HG03103 (cell line): ENCODE data around the gene FJX1.
"Not testable (repeated sequence)": the region's sequence is repeated elsewhere in the genome, so short reads cannot be mapped to it uniquely, and the experiment has no call there.

Experiments used
- ATAC-seq: cut with Tn5 transposase; IDR thresholded peaks from one replicate; pipeline ENCODE4 v1.9.1; 2021; ENCODE audit warnings: low read depth; ENCODE audit not compliant: unreplicated experiment

Gene FJX1

GRCh38 chr11:35629914-35630313, 11.7 kb downstream of the FJX1 start:
- ATAC-seq = no peak

GRCh38 chr11:35631891-35632290, 13.6 kb downstream of the FJX1 start:
- no peak for ATAC-seq

- no peak for ATAC-seq
Measured at GRCh38 chr11:35632301-35632700, 14.0 kb downstream of the FJX1 start.

GRCh38 chr11:35633827-35634423, 15.7 kb downstream of the FJX1 start:
- no peak for ATAC-seq

- no peak for ATAC-seq
Measured at GRCh38 chr11:35635933-35636332, 17.7 kb downstream of the FJX1 start.

DNA sequence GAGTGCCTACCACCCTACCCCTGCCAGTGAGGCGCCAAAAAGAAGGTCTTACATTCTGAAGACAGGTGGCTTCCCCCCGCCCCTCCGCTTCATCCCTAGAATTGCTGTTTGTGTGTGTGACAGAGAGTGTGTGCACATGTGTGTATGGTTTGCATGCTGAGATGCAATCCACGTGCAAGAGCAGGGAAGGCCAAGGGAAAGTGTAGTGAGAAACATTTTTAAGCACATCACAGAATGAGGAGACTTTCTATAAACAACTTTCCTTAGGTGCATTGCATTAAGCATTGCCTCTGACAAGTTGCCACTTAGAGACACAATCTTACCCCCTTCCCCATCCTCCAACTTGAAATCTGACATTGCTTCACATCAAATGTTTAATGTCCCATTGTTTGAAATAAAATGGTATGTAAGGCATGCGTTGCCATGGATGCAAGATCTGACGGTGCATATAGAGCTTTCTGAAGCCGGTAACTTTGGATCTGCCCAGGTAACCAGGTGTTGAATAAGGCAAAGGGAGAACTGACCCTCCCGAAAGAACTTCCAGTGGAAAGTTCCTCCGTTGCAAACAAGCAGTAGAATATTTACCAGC, 21.4 kb downstream of the FJX1 start:
- no peak for ATAC-seq

GRCh38 chr11:35641171-35641897, 23.1 kb downstream of the FJX1 start:
- ATAC-seq = no peak

GRCh38 chr11:35641964-35642363, 23.7 kb downstream of the FJX1 start:
- ATAC-seq = no peak

DNA sequence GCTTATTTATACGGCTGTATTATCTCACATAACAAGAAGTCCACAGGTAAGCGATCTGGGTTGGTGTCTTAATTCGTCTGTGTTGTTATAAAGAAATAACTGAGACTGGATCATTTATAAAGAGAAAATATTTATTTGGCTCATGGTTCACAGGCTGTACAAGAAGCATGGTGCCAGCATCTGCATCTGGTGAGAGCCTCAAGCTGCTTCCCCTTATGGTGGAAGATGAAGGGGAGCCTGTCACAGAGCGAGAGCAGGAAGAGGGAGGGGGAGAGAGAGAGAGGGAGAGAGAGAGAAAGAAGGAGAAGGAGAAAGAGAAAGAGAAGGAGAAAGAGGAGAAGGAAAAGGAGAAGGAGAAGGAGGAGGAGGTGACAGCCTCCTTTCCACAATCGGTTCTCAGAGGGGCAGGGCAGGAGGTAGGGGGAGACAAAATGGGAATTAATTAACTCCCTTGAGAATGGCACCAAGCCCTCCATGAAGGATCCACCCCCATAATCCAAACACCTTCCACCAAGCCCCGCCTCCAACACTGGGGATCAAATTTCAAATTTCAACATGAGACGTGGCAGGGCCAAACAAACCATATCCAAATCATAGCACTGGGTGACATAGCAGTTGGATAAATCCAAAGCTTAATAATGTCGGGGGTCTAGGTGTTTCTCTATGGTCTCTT, 29.3 kb downstream of the FJX1 start:
- no peak for ATAC-seq

- no peak for ATAC-seq
Measured at GRCh38 chr11:35650006-35650405, 31.7 kb downstream of the FJX1 start.

DNA sequence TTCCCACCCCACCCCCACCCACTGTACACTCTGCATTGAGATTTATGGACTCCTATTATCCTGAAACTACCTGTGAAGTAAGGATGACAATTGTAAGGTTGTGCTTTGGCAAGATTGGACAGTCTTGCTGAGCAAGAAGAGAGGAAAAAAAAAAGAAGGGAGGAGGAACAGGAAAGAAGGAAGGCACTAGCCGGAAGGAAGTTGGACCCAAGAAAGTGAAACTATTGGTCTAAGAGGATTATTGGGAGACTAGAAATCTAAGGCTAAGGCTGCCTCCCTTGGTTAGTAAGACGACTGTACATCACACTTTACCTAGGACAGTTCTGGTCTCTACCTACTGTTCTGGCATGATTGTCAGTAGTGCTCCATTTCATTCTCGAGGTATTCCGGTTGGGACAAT, 32.2 kb downstream of the FJX1 start:
- no peak for ATAC-seq

GRCh38 chr11:35651263-35651662, 33.0 kb downstream of the FJX1 start:
- no peak for ATAC-seq

GRCh38 chr11:35652786-35653185, 34.5 kb downstream of the FJX1 start:
- ATAC-seq = not testable (repeated sequence)

DNA sequence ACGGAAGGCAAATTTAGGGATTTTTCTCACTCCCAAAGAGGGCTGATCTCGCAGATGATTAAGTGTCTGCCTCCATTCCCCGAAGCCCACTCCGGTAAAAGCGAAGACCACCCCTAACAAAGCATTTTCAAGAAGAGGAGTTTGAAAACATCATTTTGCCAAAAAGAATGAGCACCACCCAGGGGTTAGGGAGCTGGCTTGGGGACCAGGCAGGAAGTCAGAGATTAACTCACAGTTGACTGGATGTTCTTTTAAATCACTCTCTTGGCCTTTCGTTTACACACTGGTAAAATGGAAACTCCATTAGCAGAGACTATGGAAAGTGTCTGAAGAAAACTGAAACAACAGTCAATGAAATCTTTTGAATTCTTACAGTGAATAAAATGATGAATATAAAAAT, 36.5 kb downstream of the FJX1 start:
- no peak for ATAC-seq

DNA sequence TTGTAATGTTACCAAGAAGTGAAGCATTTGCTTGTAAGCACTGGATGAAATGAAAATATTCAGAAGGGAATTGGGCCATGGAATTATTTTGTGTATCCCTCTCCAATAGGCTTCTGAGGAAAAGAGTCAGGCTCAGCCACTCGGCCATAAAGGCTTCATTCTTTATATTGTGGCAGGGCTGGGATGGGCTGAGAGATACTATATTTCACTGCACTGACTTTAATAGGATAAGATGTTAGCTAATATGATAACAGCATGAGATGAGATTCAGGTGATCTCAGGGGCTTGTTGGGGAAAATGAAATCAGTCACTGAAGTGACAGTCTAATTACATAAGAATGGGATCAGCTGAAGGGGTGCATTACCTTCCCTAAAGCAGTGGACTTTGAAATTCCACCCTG, 37.0 kb downstream of the FJX1 start:
- ATAC-seq = no peak

DNA sequence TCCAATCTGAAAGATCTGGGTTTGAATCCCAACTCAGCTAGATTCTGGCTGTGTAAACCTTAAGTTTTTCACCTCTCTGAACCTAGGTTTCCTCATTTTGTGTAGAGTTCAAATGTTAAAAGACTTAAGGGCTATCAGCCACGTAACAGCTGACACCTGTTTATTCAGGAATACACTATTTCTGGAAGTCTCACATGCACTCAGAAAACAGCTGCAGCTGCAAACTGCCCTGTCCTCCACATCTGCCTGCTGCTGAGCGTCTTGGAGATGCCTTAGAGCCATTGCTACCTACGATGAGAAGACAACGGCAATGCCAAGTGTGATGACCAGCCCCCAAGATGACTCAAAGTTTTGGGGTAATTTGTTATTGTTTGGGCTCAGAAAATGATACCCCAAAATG, 37.6 kb downstream of the FJX1 start:
- no peak for ATAC-seq

GRCh38 chr11:35658020-35658948, 40.0 kb downstream of the FJX1 start:
- ATAC-seq = no peak

GRCh38 chr11:35661534-35661933, 43.3 kb downstream of the FJX1 start:
- no peak for ATAC-seq

GRCh38 chr11:35662061-35662648, 43.9 kb downstream of the FJX1 start:
- ATAC-seq = peak; percentile 31
